HepG2 (cell line): Measurements from ENCODE around the gene IRF3.

Experiments
- AGO2 ChIP-seq: fragments of 200-400 bp; formaldehyde crosslinking; optimal IDR thresholded peaks from 2 replicates; pipeline ENCODE3; 2017; ENCODE audit warnings: mild to moderate bottlenecking, low read depth, low read length, moderate library complexity
- ATF3 ChIP-seq: sonication (generic); formaldehyde crosslinking; IDR thresholded peaks from 2 replicates; pipeline ENCODE4 v1.4.0; 2020; ENCODE audit warnings: missing genetic modification reagents
- CTCF ChIP-seq: sonication (generic); formaldehyde crosslinking; IDR thresholded peaks from 2 replicates; pipeline ENCODE4 v1.5.0; 2020; ENCODE audit warnings: mild to moderate bottlenecking, missing genetic modification reagents, moderate library complexity
- FOSL1 ChIP-seq: sonication (generic); formaldehyde crosslinking; IDR thresholded peaks from 2 replicates; pipeline ENCODE4 v1.9.0; 2021; ENCODE audit warnings: missing genetic modification reagents, borderline replicate concordance
- RAD51 ChIP-seq: fragments of 450-650 bp; IDR thresholded peaks from 2 replicates; pipeline ENCODE4 v1.6.1; 2016; ENCODE audit warnings: borderline replicate concordance
- REST ChIP-seq, 2 experiments: IDR thresholded peaks; 2 replicates each; pipeline ENCODE4 v1.6.1; 2011 to 2012; ENCODE audit warnings: low read length in 2 of 2, borderline replicate concordance in 1 of 2, low read depth in 1 of 2, mild to moderate bottlenecking in 1 of 2, moderate library complexity in 1 of 2
- TOE1 ChIP-seq: sonication (generic); formaldehyde crosslinking; IDR thresholded peaks from 2 replicates; pipeline ENCODE4 v1.4.0; 2020; ENCODE audit warnings: mild to moderate bottlenecking, missing genetic modification reagents
- USF2 ChIP-seq, 2 experiments: sonication (generic) in 1 of 2; formaldehyde crosslinking in 1 of 2; IDR thresholded peaks; 2 replicates each; pipeline versions ENCODE4 v1.5.1 to v1.6.1; 2011 to 2020; ENCODE audit warnings: borderline replicate concordance in 1 of 2, low read depth in 1 of 2, low read length in 1 of 2, mild to moderate bottlenecking in 1 of 2, missing genetic modification reagents in 1 of 2, moderate library complexity in 1 of 2
- ZBTB43 ChIP-seq: sonication (generic); formaldehyde crosslinking; conservative IDR thresholded peaks from 2 replicates; pipeline ENCODE4 v1.4.0; 2020; ENCODE audit warnings: missing genetic modification reagents
- ZBTB8A ChIP-seq: sonication (generic); formaldehyde crosslinking; IDR thresholded peaks from 2 replicates; pipeline ENCODE4 v1.4.0; 2020; ENCODE audit warnings: mild to moderate bottlenecking, low read depth, missing genetic modification reagents, borderline replicate concordance
- ZNF558 ChIP-seq: sonication (generic); formaldehyde crosslinking; IDR thresholded peaks from 2 replicates; pipeline ENCODE4 v1.9.0; 2022; ENCODE audit warnings: mild to moderate bottlenecking, missing genetic modification reagents, borderline replicate concordance
- ZNF878 ChIP-seq: sonication (generic); formaldehyde crosslinking; IDR thresholded peaks from 2 replicates; pipeline ENCODE4 v1.8.1; 2023; ENCODE audit warnings: mild to moderate bottlenecking, missing genetic modification reagents, moderate library complexity

GRCh38 chr19:49665036-49665350, 664 bp downstream of the IRF3 start:
- no peak for TF ChIP-seq REST (IDR thresholded peaks at IDR 0.05; ENCODE audit: borderline replicate concordance in 1 of 2, low read depth in 1 of 2, low read length in 2 of 2)
- no peak for TF ChIP-seq AGO2
- no peak for TF ChIP-seq ATF3 (CRISPR knock-in tag)
- no peak for TF ChIP-seq ZNF878 (CRISPR knock-in tag)
- TF ChIP-seq CTCF = no peak
- TF ChIP-seq FOSL1 = no peak
- no peak for TF ChIP-seq ZBTB8A
- no peak for TF ChIP-seq TOE1 (CRISPR knock-in tag)
- TF ChIP-seq ZNF558 (CRISPR knock-in tag) = no peak
- no peak for TF ChIP-seq RAD51
- no peak for TF ChIP-seq ZBTB43 (CRISPR knock-in tag)
- TF ChIP-seq USF2 (IDR thresholded peaks at IDR 0.05; ENCODE audit: low read depth, low read length) = no peak
- TF ChIP-seq USF2 (CRISPR knock-in tag; IDR thresholded peaks at IDR 0.05; ENCODE audit: borderline replicate concordance) = no peak
